ENCODE results near the gene MAB21L4. TPM values are rescaled to one million over a fixed set of nuclear protein-coding genes. Genes with fewer than 3 reads are reported as not detected.

MAB21L4 gene
- total RNA-seq, 1 experiment from 2014 or later = 3.0 TPM

GRCh38 chr2:240903191-240904060 lies 7.5 kb upstream of the MAB21L4 start:
- H3K4me3 Mint-ChIP-seq (ENCODE audit: low read depth, unreplicated experiment) = no peak overlapping the region
- H3K27me3 Mint-ChIP-seq (ENCODE audit: unreplicated experiment) = peaks cover 40% of the 10 kb centered on the region

DNA sequence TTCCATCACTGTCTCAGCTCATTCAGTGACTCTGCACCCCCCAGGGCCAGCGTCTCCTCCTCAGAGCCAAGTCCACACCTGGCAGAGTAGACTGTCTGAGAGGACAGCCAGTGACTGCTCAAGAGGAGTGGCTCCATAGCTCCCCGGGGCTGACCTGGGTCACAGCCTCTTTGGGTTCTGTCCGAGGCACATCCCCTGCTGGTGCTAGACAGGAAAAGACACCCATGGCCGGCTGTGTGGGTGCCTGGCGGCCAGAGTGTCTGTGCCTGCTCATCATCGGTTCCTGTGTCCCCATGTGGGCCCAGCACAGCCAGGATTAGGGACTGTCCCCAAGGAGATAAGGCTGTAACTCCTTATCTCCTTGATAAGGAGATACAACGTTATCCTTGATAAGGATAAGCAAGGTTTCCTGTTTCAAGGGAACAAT lies 6.7 kb upstream of the MAB21L4 start:
- Mint-ChIP-seq H3K36me3 (ENCODE audit: insufficient read depth, unreplicated experiment) (peaks cover 4% of the 10 kb centered on the region), H3K9me3 (ENCODE audit: low read depth, unreplicated experiment) (no peaks in the 10 kb centered on the region), H3K27me3 (ENCODE audit: unreplicated experiment) (peaks cover 38% of the 10 kb centered on the region), H3K27ac (ENCODE audit: unreplicated experiment) (no peak overlapping the region), H3K4me1 (ENCODE audit: low read depth, unreplicated experiment) (peaks cover 27% of the 10 kb centered on the region), H3K4me3 (ENCODE audit: low read depth, unreplicated experiment) (no peak overlapping the region)
- BruUV-seq (replicated peaks) = no TSS peak
- TF ChIP-seq, protein P1, sequence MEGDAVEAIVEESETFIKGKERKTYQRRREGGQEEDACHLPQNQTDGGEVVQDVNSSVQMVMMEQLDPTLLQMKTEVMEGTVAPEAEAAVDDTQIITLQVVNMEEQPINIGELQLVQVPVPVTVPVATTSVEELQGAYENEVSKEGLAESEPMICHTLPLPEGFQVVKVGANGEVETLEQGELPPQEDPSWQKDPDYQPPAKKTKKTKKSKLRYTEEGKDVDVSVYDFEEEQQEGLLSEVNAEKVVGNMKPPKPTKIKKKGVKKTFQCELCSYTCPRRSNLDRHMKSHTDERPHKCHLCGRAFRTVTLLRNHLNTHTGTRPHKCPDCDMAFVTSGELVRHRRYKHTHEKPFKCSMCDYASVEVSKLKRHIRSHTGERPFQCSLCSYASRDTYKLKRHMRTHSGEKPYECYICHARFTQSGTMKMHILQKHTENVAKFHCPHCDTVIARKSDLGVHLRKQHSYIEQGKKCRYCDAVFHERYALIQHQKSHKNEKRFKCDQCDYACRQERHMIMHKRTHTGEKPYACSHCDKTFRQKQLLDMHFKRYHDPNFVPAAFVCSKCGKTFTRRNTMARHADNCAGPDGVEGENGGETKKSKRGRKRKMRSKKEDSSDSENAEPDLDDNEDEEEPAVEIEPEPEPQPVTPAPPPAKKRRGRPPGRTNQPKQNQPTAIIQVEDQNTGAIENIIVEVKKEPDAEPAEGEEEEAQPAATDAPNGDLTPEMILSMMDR (IDR thresholded peaks at IDR 0.05; ENCODE audit: unreplicated experiment) = no peak
- CTCF ChIA-PET = interaction anchor here (0.7 kb wide), 1 partner anchor 777 kb away, joined by 3 read pairs; no protein-coding TSS in a partner anchor
- no peak for DNase-seq
- intact Hi-C loops (cut with micrococcal nuclease; ENCODE audit: unreplicated experiment) = no loop called here

More at GRCh38 chr2:240903191-240904060, 7.5 kb upstream of the MAB21L4 start:
- intact Hi-C loops (cut with micrococcal nuclease; ENCODE audit: unreplicated experiment) = no loop called here
- no TSS peak for BruUV-seq (replicated peaks)
- H3K4me1 Mint-ChIP-seq (ENCODE audit: low read depth, unreplicated experiment) = peaks cover 19% of the 10 kb centered on the region
- CTCF ChIA-PET = interaction anchor here (0.7 kb wide), 1 partner anchor 776 kb away, joined by 3 read pairs; no protein-coding TSS in a partner anchor
- H3K36me3 Mint-ChIP-seq (ENCODE audit: insufficient read depth, unreplicated experiment) = no peaks in the 10 kb centered on the region
- no peak overlapping the region for H3K27ac Mint-ChIP-seq (ENCODE audit: unreplicated experiment)
- no peak for DNase-seq
- TF ChIP-seq, protein P1 (IDR thresholded peaks at IDR 0.05; ENCODE audit: unreplicated experiment) = no peak
- no peaks in the 10 kb centered on the region for H3K9me3 Mint-ChIP-seq (ENCODE audit: low read depth, unreplicated experiment)

- intact Hi-C loops (cut with micrococcal nuclease; ENCODE audit: unreplicated experiment) = no loop called here
- CTCF ChIA-PET = no interaction called here
- TF ChIP-seq, protein P1 (IDR thresholded peaks at IDR 0.05; ENCODE audit: unreplicated experiment) = no peak
- Mint-ChIP-seq H3K4me1 (ENCODE audit: low read depth, unreplicated experiment) (peaks cover 33% of the 10 kb centered on the region), H3K27ac (ENCODE audit: unreplicated experiment) (no peak overlapping the region), H3K27me3 (ENCODE audit: unreplicated experiment) (peaks cover 33% of the 10 kb centered on the region), H3K36me3 (ENCODE audit: insufficient read depth, unreplicated experiment) (peaks cover 9% of the 10 kb centered on the region), H3K9me3 (ENCODE audit: low read depth, unreplicated experiment) (no peaks in the 10 kb centered on the region), H3K4me3 (ENCODE audit: low read depth, unreplicated experiment) (no peak overlapping the region)
- no peak for DNase-seq
- no TSS peak for BruUV-seq (replicated peaks)
Observed at GRCh38 chr2:240901986-240902614, 6.1 kb upstream of the MAB21L4 start.

DNA sequence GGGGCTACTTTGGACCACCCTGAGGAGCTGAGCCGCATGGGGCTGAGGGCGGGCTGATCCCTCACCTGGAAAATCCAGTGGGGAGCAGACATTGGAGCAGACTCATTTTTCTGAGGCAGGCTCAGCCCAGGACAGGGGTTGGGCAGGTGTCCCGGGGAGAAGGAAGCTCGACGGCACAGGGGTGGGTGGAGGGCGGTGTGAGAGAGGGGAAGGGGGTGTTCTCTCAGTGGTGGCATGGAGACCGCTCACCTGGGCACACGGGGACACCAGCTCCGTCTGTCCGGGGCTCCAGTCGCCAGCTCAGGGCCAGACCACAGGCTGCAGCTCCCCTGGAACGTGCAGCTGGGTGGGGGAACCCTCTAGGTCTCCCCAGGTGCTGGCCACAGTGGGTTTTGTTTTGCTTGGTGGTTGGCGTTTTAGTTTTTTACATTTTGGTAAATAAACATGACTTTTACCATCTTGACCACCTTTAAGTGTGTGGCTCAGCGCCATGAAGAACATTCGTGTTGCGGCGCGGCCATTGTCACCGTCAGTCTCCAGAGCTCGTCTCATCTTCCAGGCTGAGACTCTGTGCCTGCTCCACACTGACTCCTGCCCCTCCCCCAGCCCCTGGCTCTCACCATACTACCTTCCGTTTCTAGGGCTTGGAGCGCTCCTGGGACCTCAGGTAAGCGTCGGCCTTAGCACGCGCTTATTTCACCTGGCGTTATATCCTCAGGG lies 4.3 kb upstream of the MAB21L4 start:
- H3K4me3 Mint-ChIP-seq (ENCODE audit: low read depth, unreplicated experiment) = no peak overlapping the region
- CTCF ChIA-PET = no interaction called here

More for the DNA sequence above, 4.3 kb upstream of the MAB21L4 start:
- H3K27me3 Mint-ChIP-seq (ENCODE audit: unreplicated experiment) = peaks cover 25% of the 10 kb centered on the region
- H3K4me1 Mint-ChIP-seq (ENCODE audit: low read depth, unreplicated experiment) = peaks cover 44% of the 10 kb centered on the region
- TF ChIP-seq, protein P1 (IDR thresholded peaks at IDR 0.05; ENCODE audit: unreplicated experiment) = no peak
- H3K27ac Mint-ChIP-seq (ENCODE audit: unreplicated experiment) = no peak overlapping the region
- no peak for DNase-seq
- H3K36me3 Mint-ChIP-seq (ENCODE audit: insufficient read depth, unreplicated experiment) = peaks cover 18% of the 10 kb centered on the region
- BruUV-seq (replicated peaks) = no TSS peak
- intact Hi-C loops (cut with micrococcal nuclease; ENCODE audit: unreplicated experiment) = no loop called here
- no peaks in the 10 kb centered on the region for H3K9me3 Mint-ChIP-seq (ENCODE audit: low read depth, unreplicated experiment)
